H1 (cell line): ENCODE measurements around the gene NR1H2. TPM values are rescaled to one million over a fixed set of nuclear protein-coding genes. Genes with fewer than 3 reads are reported as not detected.

Experiments
- HDAC2 ChIP-seq, 2 experiments: fragments of 300-600 bp in 1 of 2; sonication (generic) in 1 of 2; IDR thresholded peaks; 2 replicates each; pipeline ENCODE4 v1.6.1; 2011 to 2012; ENCODE audit warnings: low read depth in 2 of 2, low read length in 2 of 2, mild to moderate bottlenecking in 2 of 2, moderate library complexity in 2 of 2, borderline replicate concordance in 1 of 2, inconsistent platforms in 1 of 2
- NRF1 ChIP-seq: IDR thresholded peaks from 2 replicates; pipeline ENCODE4 v1.6.1; 2011; ENCODE audit warnings: mild to moderate bottlenecking, low read depth, low read length, improper control_type of control experiment
- RNF2 ChIP-seq: fragments of 200-900, 300-1000 bp; sonication (generic); IDR thresholded peaks from 2 replicates; pipeline ENCODE4 v1.7.1; 2016; ENCODE audit warnings: borderline replicate concordance, low read depth, mild to moderate bottlenecking, antibody characterized with exemption, low read length; ENCODE audit not compliant: poor library complexity, severe bottlenecking; ENCODE audit errors: missing control alignments
- SIN3A ChIP-seq, 2 experiments: IDR thresholded peaks in 1 of 2; conservative IDR thresholded peaks in 1 of 2; 2 replicates each; pipeline ENCODE4 v1.6.1; 2011 to 2012; ENCODE audit warnings: low read length in 2 of 2, improper control_type of control experiment in 1 of 2, low read depth in 1 of 2, mild to moderate bottlenecking in 1 of 2
- SP1 ChIP-seq: IDR thresholded peaks from 2 replicates; pipeline ENCODE4 v1.6.1; 2011; ENCODE audit warnings: low read depth, low read length
- polyA plus RNA-seq, 7 experiments: library from polyadenylated mRNA; depleted of rRNA in 3 of 7; stranded (reverse) in 5 of 7; unstranded in 2 of 7; fragments of >200 nt in 5 of 7; fragments of 200-250 nt in 2 of 7; gene quantifications; 1 replicate in 5 of 7; 2 replicates in 1 of 7; 4 replicates in 1 of 7; pipeline versions ENCODE4 v1.2.1 to v1.2.3, GENCODE V29; 2011 to 2013; ENCODE audit warnings: missing spikeins in 2 of 7, mixed read lengths in 2 of 7
- total RNA-seq: library from RNA; stranded (reverse); fragmentation: NEBNext Ultra II Directional; extraction: Animal tissue kit (Norgen Biotek cat#: 25700); gene quantifications from 2 replicates; pipeline ENCODE4 v1.2.1, GENCODE V29; 2021
- TF ChIP-seq, protein P1 (sequence below): IDR thresholded peaks from 2 replicates; pipeline ENCODE4 v1.6.1; 2012; ENCODE audit warnings: inconsistent platforms

NR1H2 gene
- total and polyA plus RNA-seq, 2 of the 8 experiments (the other 6 are each of a cell fraction or from before 2014, with no cell fraction given) = 40.3 to 47.5 TPM

GRCh38 chr19:50413096-50413495 is 36.8 kb downstream of the NR1H2 start (continued):
- TF ChIP-seq, protein P1, sequence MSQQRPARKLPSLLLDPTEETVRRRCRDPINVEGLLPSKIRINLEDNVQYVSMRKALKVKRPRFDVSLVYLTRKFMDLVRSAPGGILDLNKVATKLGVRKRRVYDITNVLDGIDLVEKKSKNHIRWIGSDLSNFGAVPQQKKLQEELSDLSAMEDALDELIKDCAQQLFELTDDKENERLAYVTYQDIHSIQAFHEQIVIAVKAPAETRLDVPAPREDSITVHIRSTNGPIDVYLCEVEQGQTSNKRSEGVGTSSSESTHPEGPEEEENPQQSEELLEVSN = no peak
- TF ChIP-seq NRF1 = no peak
- no peak for TF ChIP-seq HDAC2 (IDR thresholded peaks at IDR 0.05; ENCODE audit: borderline replicate concordance in 1 of 2, low read depth in 2 of 2, low read length in 2 of 2)
- TF ChIP-seq SP1 = no peak
- no peak for TF ChIP-seq RNF2
- no peak for TF ChIP-seq SIN3A (conservative IDR thresholded peaks at IDR 0.05 in 1 of 2, IDR thresholded peaks at IDR 0.05 in 1 of 2; ENCODE audit: low read depth in 1 of 2, low read length in 2 of 2)
